Measurements from ENCODE around the gene IQCC. TPM values are rescaled to one million over a fixed set of nuclear protein-coding genes. Genes with fewer than 3 reads are reported as not detected.

Gene IQCC
- polyA plus RNA-seq, 4 donors, result 0.54 to 4.8 (median 1.8) TPM

- H3K4me1 ChIP-seq (ENCODE audit: control insufficient read depth in 3 of 3, insufficient read depth in 2 of 3, low read depth in 1 of 3, low read length in 2 of 3), result peaks cover 0 to 21% (median 8%) of the 10 kb centered on the region in 3 donors
- no peak for DNase-seq
- peak within 1 kb of the TSS; percentile 51 to 86 (median 56) for H3K27ac ChIP-seq (ENCODE audit: low read depth in 1 of 3, low read length in 2 of 3)
- H3K9me3 ChIP-seq (ENCODE audit: control insufficient read depth in 2 of 2, insufficient read depth in 1 of 2, low read depth in 1 of 2, low read length in 1 of 2), result no peaks in the 10 kb centered on the region
- WGBS, 3 donors, result 68 to 75% (median 75%) methylated on average over 21 to 25 of the region's 25 CpGs
- no peaks in the 10 kb centered on the region for H3K27me3 ChIP-seq (ENCODE audit: control insufficient read depth in 3 of 3, insufficient read depth in 3 of 3, low read length in 3 of 3)
- no peak for FAIRE-seq
- H3K36me3 ChIP-seq (ENCODE audit: control insufficient read depth in 3 of 3, insufficient read depth in 2 of 3, low read depth in 1 of 3, low read length in 3 of 3), result no peaks in the 10 kb centered on the region
- peak within 1 kb of the TSS in 2 of 3 donors; percentile 26 to 54 for H3K4me3 ChIP-seq (ENCODE audit: low read depth in 1 of 3, low read length in 3 of 3)
These were observed 45.6 kb downstream of the IQCC start, which contains the start of gene LCK for GRCh38 chr1:32250893-32251716. Gene LCK, plus strand, starts transcription at chr1:32251265. Its CDS starts 23,065 bp downstream, at chr1:32274330.

DNA sequence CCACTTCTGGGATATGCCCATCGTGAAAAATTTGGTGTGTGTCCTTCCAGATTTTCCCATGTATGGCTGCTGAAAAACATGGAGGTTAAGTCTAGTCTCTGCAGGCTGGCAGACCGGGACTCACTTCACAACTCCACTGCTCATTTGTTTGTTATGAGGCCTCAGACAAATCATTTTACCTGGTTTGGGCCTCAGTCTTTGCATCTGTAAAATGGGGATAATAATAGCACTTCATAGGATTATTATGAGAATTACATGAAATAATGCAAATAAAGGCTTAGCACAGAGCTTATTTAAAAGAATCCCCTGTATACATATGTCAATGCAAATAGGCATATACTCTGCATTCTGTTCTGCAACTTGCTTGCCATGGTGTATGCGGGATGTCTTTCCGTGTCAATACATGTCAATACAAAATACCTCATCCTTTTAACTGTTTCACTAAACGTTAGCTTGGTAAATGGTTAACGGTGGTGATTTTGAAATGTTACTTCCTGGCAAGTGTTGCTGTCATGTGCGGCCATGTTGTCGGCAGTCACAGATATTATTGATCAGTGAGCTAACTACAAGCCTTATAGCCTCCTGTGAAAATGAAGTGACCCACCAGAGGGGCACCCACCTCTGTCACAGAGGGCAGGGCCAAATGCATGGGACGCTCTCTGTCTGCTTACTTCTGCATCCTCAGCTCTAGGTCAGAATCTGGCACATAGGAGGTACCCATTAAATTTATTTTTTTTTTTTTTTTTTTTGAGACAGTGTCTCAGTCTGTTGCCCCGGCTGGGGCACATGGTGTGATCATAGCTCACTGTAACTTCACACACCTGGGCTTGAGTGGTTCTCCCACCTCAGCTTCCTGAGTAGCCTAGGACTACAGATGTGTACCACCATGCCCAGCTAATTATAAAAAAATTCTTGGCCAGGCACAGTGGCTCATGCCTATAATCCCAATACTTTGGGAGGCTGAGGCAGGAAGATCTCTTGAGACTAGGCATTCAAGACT, 49.9 kb downstream of the IQCC start:
- Histone ChIP-seq H3K36me3 (ENCODE audit: control insufficient read depth in 3 of 3, insufficient read depth in 2 of 3, low read depth in 1 of 3, low read length in 3 of 3) (no peaks in the 10 kb centered on the region), H3K4me1 (ENCODE audit: control insufficient read depth in 3 of 3, insufficient read depth in 2 of 3, low read depth in 1 of 3, low read length in 2 of 3) (peaks cover 0 to 8% (median 0%) of the 10 kb centered on the region in 3 donors), H3K27ac (ENCODE audit: low read depth in 1 of 3, low read length in 2 of 3) (peak overlapping the region in 1 of 3 donors; percentile 49), H3K27me3 (ENCODE audit: control insufficient read depth in 3 of 3, insufficient read depth in 3 of 3, low read length in 3 of 3) (no peaks in the 10 kb centered on the region), H3K4me3 (ENCODE audit: low read depth in 1 of 3, low read length in 3 of 3) (peak overlapping the region in 1 of 3 donors; percentile 28), H3K9me3 (ENCODE audit: control insufficient read depth in 2 of 2, insufficient read depth in 1 of 2, low read depth in 1 of 2, low read length in 1 of 2) (no peaks in the 10 kb centered on the region)
- FAIRE-seq (no peak), DNase-seq (no peak)
- 61 to 75% (median 73%) methylated on average over 10 of the region's 10 CpGs for WGBS, 3 donors

GRCh38 chr1:32256473-32257226, 51.2 kb downstream of the IQCC start:
- Histone ChIP-seq H3K9me3 (ENCODE audit: control insufficient read depth in 2 of 2, insufficient read depth in 1 of 2, low read depth in 1 of 2, low read length in 1 of 2) (no peaks in the 10 kb centered on the region), H3K4me1 (ENCODE audit: control insufficient read depth in 3 of 3, insufficient read depth in 2 of 3, low read depth in 1 of 3, low read length in 2 of 3) (no peaks in the 10 kb centered on the region), H3K27ac (ENCODE audit: low read depth in 1 of 3, low read length in 2 of 3) (peak overlapping the region in 1 of 3 donors; percentile 63), H3K4me3 (ENCODE audit: low read depth in 1 of 3, low read length in 3 of 3) (no peak overlapping the region), H3K36me3 (ENCODE audit: control insufficient read depth in 3 of 3, insufficient read depth in 2 of 3, low read depth in 1 of 3, low read length in 3 of 3) (no peaks in the 10 kb centered on the region), H3K27me3 (ENCODE audit: control insufficient read depth in 3 of 3, insufficient read depth in 3 of 3, low read length in 3 of 3) (no peaks in the 10 kb centered on the region)
- FAIRE-seq, result no peak
- no peak for DNase-seq
- 57 to 74% (median 69%) methylated on average over 9 of the region's 9 CpGs for WGBS, 3 donors

- DNase-seq (no peak), FAIRE-seq (no peak)
- no peaks in the 10 kb centered on the region for H3K4me1 ChIP-seq (ENCODE audit: control insufficient read depth in 3 of 3, insufficient read depth in 2 of 3, low read depth in 1 of 3, low read length in 2 of 3)
- no peaks in the 10 kb centered on the region for H3K27me3 ChIP-seq (ENCODE audit: control insufficient read depth in 3 of 3, insufficient read depth in 3 of 3, low read length in 3 of 3)
- WGBS, 3 donors, result 86 to 98% (median 91%) methylated on average over 6 of the region's 6 CpGs
- H3K27ac ChIP-seq (ENCODE audit: low read depth in 1 of 3, low read length in 2 of 3), result peak overlapping the region in 1 of 3 donors; percentile 13
- no peaks in the 10 kb centered on the region for H3K9me3 ChIP-seq (ENCODE audit: control insufficient read depth in 2 of 2, insufficient read depth in 1 of 2, low read depth in 1 of 2, low read length in 1 of 2)
- H3K36me3 ChIP-seq (ENCODE audit: control insufficient read depth in 3 of 3, insufficient read depth in 2 of 3, low read depth in 1 of 3, low read length in 3 of 3), result no peaks in the 10 kb centered on the region
- no peak overlapping the region for H3K4me3 ChIP-seq (ENCODE audit: low read depth in 1 of 3, low read length in 3 of 3)
These were observed 51.7 kb downstream of the IQCC start for GRCh38 chr1:32257227-32257508.

Other genes starting within 250 kb of the IQCC start
- 100 to 1,000 TPM in 1 of 4 donors, 10 to 100 TPM in 3; 50.1 to 123 (median 77.7) TPM for gene KHDRBS1, start 191.8 kb upstream of the IQCC start, polyA plus RNA-seq
- gene TMEM39B, start 132.7 kb upstream of the IQCC start, polyA plus RNA-seq, result 10 to 100 TPM in 2 of 4 donors, 1 to 10 TPM in 2; 4.2 to 15.6 (median 8.0) TPM
- 10 to 100 TPM in 2 of 4 donors, 1 to 10 TPM in 2; 5.4 to 25.6 (median 9.1) TPM for gene KPNA6, start 97.6 kb upstream of the IQCC start, polyA plus RNA-seq
- gene TXLNA, start 26.0 kb upstream of the IQCC start, polyA plus RNA-seq, result 10 to 100 TPM in 2 of 4 donors, 1 to 10 TPM in 2; 6.9 to 28.1 (median 18.1) TPM
- gene CCDC28B, start 5.1 kb upstream of the IQCC start, polyA plus RNA-seq, result 1 to 10 TPM; 2.5 to 9.3 (median 6.2) TPM
- gene DCDC2B, start 3.4 kb downstream of the IQCC start, polyA plus RNA-seq, result under 1 TPM in 1 of 4 donors, not detected in 3; 0.41 TPM
- 10 to 100 TPM in 2 of 4 donors, 1 to 10 TPM in 2; 6.5 to 22.1 (median 10.5) TPM for gene TMEM234, start 16.7 kb downstream of the IQCC start, polyA plus RNA-seq
- gene EIF3I, start 16.7 kb downstream of the IQCC start, polyA plus RNA-seq, result 100 to 1,000 TPM; 158 to 234 (median 169) TPM
- 1 to 10 TPM; 1.4 to 6.4 (median 2.6) TPM for gene FAM167B, start 41.6 kb downstream of the IQCC start, polyA plus RNA-seq
- 10 to 100 TPM in 1 of 4 donors, 1 to 10 TPM in 3; 3.1 to 14.1 (median 4.0) TPM for gene LCK, start 45.6 kb downstream of the IQCC start, polyA plus RNA-seq
- 100 to 1,000 TPM in 3 of 4 donors, 10 to 100 TPM in 1; 87.0 to 161 (median 112) TPM for gene HDAC1, start 86.4 kb downstream of the IQCC start, polyA plus RNA-seq
- gene MARCKSL1, start 130.6 kb downstream of the IQCC start, polyA plus RNA-seq, result 100 to 1,000 TPM in 2 of 4 donors, 10 to 100 TPM in 2; 55.9 to 132 (median 91.1) TPM
- gene FAM229A, start 156.8 kb downstream of the IQCC start, polyA plus RNA-seq, result 10 to 100 TPM in 3 of 4 donors, 1 to 10 TPM in 1; 4.9 to 69.8 (median 28.0) TPM
- 1 to 10 TPM in 1 of 4 donors, under 1 TPM in 2, not detected in 1; 0.45 to 5.2 (median 0.48) TPM for gene TSSK3, start 156.9 kb downstream of the IQCC start, polyA plus RNA-seq
- 10 to 100 TPM; 38.5 to 61.2 (median 39.4) TPM for gene BSDC1, start 188.8 kb downstream of the IQCC start, polyA plus RNA-seq